Endothelial cell of umbilical vein (primary cell): ENCODE results near the gene FRMD7. TPM values are rescaled to one million over a fixed set of nuclear protein-coding genes. Genes with fewer than 3 reads are reported as not detected.

Experiments
- BruUV-seq: library from RNA; stranded (reverse); fragments of 400-500 nt; replicated peaks from 2 replicates; lab custom pipeline; 2021; lab: Mats Ljungman, UMichigan
- CTCF ChIA-PET: fragments of 300-600, 350-600 bp; sonication (Branson Sonifier 250); formaldehyde crosslinking; loops from one replicate; lab custom pipeline; 2021; ENCODE audit warnings: antibody characterized with exemption, inconsistent platforms; lab: Charles Lee
- POLR2A ChIA-PET: fragments of 300-600, 350-600 bp; sonication (Branson Sonifier 250); formaldehyde crosslinking; loops from one replicate; lab custom pipeline; 2021; ENCODE audit warnings: antibody characterized with exemption, inconsistent platforms; lab: Charles Lee
- DNase-seq: peaks from one replicate; pipeline ENCODE4 v3.0.0-alpha.2; 2011; ENCODE audit warnings: low read depth, low spot score
- FAIRE-seq: peaks from 2 replicates; lab custom pipeline; 2011; peaks lifted over from hg19 to GRCh38; lab: Jason Lieb, UNC
- H2AFZ ChIP-seq: 2 replicates; pipeline ENCODE4 v1.6.0; 2012; ENCODE audit warnings: low read depth, low read length, control low read depth, inconsistent platforms
- H3K27ac ChIP-seq: 2 replicates; pipeline ENCODE4 v1.5.1; 2011; ENCODE audit warnings: low read depth, mild to moderate bottlenecking, control low read depth, low read length, moderate library complexity; ENCODE audit not compliant: insufficient read depth
- H3K27me3 ChIP-seq, 2 experiments: 2 replicates each; pipeline versions ENCODE4 v1.6.0 to v1.6.1; 2011; ENCODE audit warnings: low read length in 2 of 2, mixed read lengths in 1 of 2; ENCODE audit not compliant: control insufficient read depth in 2 of 2, insufficient read depth in 2 of 2
- H3K36me3 ChIP-seq, 2 experiments: 2 replicates in 1 of 2; 3 replicates in 1 of 2; pipeline ENCODE4 v1.5.1; 2011; ENCODE audit warnings: low read length in 2 of 2, mild to moderate bottlenecking in 1 of 2, moderate library complexity in 1 of 2; ENCODE audit not compliant: control insufficient read depth in 2 of 2, insufficient read depth in 2 of 2; ENCODE audit errors: extremely low read depth in 1 of 2
- H3K4me1 ChIP-seq: 3 replicates; pipeline ENCODE4 v1.5.1; 2011; ENCODE audit warnings: mild to moderate bottlenecking, low read length; ENCODE audit not compliant: control insufficient read depth, insufficient read depth; ENCODE audit errors: extremely low read depth
- H3K4me2 ChIP-seq: 2 replicates; pipeline ENCODE4 v1.6.1; 2011; ENCODE audit warnings: low read length, control low read depth, mixed read lengths; ENCODE audit not compliant: insufficient read depth
- H3K4me3 ChIP-seq, 3 experiments: fragments of 200-600 bp in 1 of 3; sonication (generic), shearing (Covaris generic) in 1 of 3; replicated peaks in 1 of 3; 2 replicates each; pipeline ENCODE4 v1.5.1; 2011 to 2016; ENCODE audit warnings: control low read depth in 3 of 3, low read length in 3 of 3, mild to moderate bottlenecking in 2 of 3, inconsistent platforms in 1 of 3, low read depth in 1 of 3, moderate library complexity in 1 of 3; ENCODE audit not compliant: insufficient read depth in 1 of 3
- H3K79me2 ChIP-seq: 2 replicates; pipeline ENCODE4 v1.6.0; 2012; ENCODE audit warnings: low read length, inconsistent platforms; ENCODE audit not compliant: control insufficient read depth, insufficient read depth
- H3K9ac ChIP-seq: replicated peaks from 2 replicates; pipeline ENCODE3; 2011; ENCODE audit warnings: low read length, control low read depth; ENCODE audit not compliant: insufficient read depth; ENCODE audit errors: extremely low read depth
- H3K9me1 ChIP-seq: replicated peaks from 3 replicates; pipeline ENCODE4 v1.6.0; 2011; ENCODE audit warnings: mild to moderate bottlenecking, low read length; ENCODE audit not compliant: control insufficient read depth, insufficient read depth; ENCODE audit errors: extremely low read depth
- H3K9me3 ChIP-seq: replicated peaks from 2 replicates; pipeline ENCODE4 v1.5.1; 2012; ENCODE audit warnings: low read length, inconsistent platforms; ENCODE audit not compliant: control insufficient read depth, insufficient read depth
- H4K20me1 ChIP-seq: replicated peaks from 2 replicates; pipeline ENCODE3; 2011; ENCODE audit warnings: mild to moderate bottlenecking, low read length; ENCODE audit not compliant: control insufficient read depth, insufficient read depth; ENCODE audit errors: extremely low read depth
- CTCF ChIP-seq, 2 donors: IDR thresholded peaks; 1 replicate in 1 of 2; 2 replicates in 1 of 2; pipeline ENCODE4 v1.5.1; 2011; ENCODE audit warnings: low read length in 2 of 2, mild to moderate bottlenecking in 2 of 2, moderate library complexity in 2 of 2, control low read depth in 1 of 2, inconsistent platforms in 1 of 2, low read depth in 1 of 2; ENCODE audit not compliant: insufficient read depth in 1 of 2; ENCODE audit errors: extremely low read depth in 1 of 2
- EZH2 ChIP-seq: IDR thresholded peaks from 2 replicates; pipeline ENCODE4 v1.6.1; 2012; ENCODE audit warnings: borderline replicate concordance, low read depth, mild to moderate bottlenecking, moderate library complexity, low read length, inconsistent platforms; ENCODE audit not compliant: severe bottlenecking
- FOS ChIP-seq: IDR thresholded peaks from 2 replicates; pipeline ENCODE4 v1.6.1; 2011; ENCODE audit warnings: mild to moderate bottlenecking, low read length, moderate library complexity, borderline replicate concordance; ENCODE audit not compliant: insufficient read depth
- GATA2 ChIP-seq: IDR thresholded peaks from 2 replicates; pipeline ENCODE4 v1.7.0; 2011; ENCODE audit warnings: low read depth, mild to moderate bottlenecking, moderate library complexity, mixed read lengths, low read length; ENCODE audit not compliant: insufficient read length, insufficient read depth
- JUN ChIP-seq: IDR thresholded peaks from 2 replicates; pipeline ENCODE4 v1.6.1; 2011; ENCODE audit warnings: borderline replicate concordance, low read depth; ENCODE audit not compliant: insufficient read length, insufficient read depth
- MAX ChIP-seq: IDR thresholded peaks from 2 replicates; pipeline ENCODE4 v1.6.1; 2011; ENCODE audit not compliant: insufficient read depth, insufficient read length
- MYC ChIP-seq: IDR thresholded peaks from one replicate; pipeline ENCODE4 v1.6.1; 2011; ENCODE audit warnings: mild to moderate bottlenecking, low read depth, low read length
- POLR2A ChIP-seq: IDR thresholded peaks from 2 replicates; pipeline ENCODE4 v1.6.1; 2012; ENCODE audit warnings: low read depth, mild to moderate bottlenecking, control low read depth, low read length
- POLR2AphosphoS5 ChIP-seq: IDR thresholded peaks from 2 replicates; pipeline ENCODE4 v1.6.1; 2012; ENCODE audit warnings: low read depth, mild to moderate bottlenecking, control low read depth, low read length, moderate library complexity; ENCODE audit not compliant: insufficient read depth
- dilution Hi-C: fragments of 300-500 bp; cut with MboI; formaldehyde crosslinking; loops from one replicate; pipeline ENCODE4 v1.15.0; 2019; ENCODE audit warnings: low sequenced_read_pairs; ENCODE audit not compliant: extremely low pct_ligation_motif_present
- intact Hi-C: fragments of 100-400 bp; cut with micrococcal nuclease; formaldehyde crosslinking; loops from one replicate; pipeline ENCODE4 v1.10.0; 2022
- polyA plus RNA-seq, 4 experiments: library from polyadenylated mRNA; depleted of rRNA in 3 of 4; stranded (reverse) in 3 of 4; unstranded in 1 of 4; fragments of >200 nt; gene quantifications; 2 replicates each; pipeline versions ENCODE4 v1.2.1 to v1.2.3, GENCODE V29; 2011 to 2012; ENCODE audit warnings: missing spikeins in 1 of 4
- total RNA-seq: library from RNA; stranded (reverse); gene quantifications from 2 replicates; pipeline ENCODE4 v1.2.3, GENCODE V29; 2021

The FRMD7 gene
- total and polyA plus RNA-seq, 2 donors (not counting 3 experiments of a cell fraction or from before 2014, with no cell fraction given): not detected

GRCh38 chrX:132119283-132119682, 8.5 kb downstream of the FRMD7 start:
- H3K79me2 ChIP-seq: no peaks in the 10 kb centered on the region
- no peaks in the 10 kb centered on the region for H3K27me3 ChIP-seq
- FAIRE-seq (no peak), DNase-seq (no peak)
- H3K9me1 ChIP-seq: no peaks in the 10 kb centered on the region
- H3K4me2 ChIP-seq: no peak overlapping the region
- dilution Hi-C loops: no loop called here
- H2AFZ ChIP-seq: no peak overlapping the region
- CTCF ChIA-PET: interaction anchor here (1.4 kb wide), 1 partner anchor 9 kb away, joined by 3 read pairs; the partner anchor contains the start of gene FRMD7
- TF ChIP-seq EZH2: no peak
- no peak for TF ChIP-seq MAX
- TF ChIP-seq GATA2: no peak
- H3K9me3 ChIP-seq: no peaks in the 10 kb centered on the region
- no peak overlapping the region for H3K9ac ChIP-seq
- intact Hi-C loops: no loop called here
- no TSS peak for BruUV-seq
- no peaks in the 10 kb centered on the region for H4K20me1 ChIP-seq
- no peak overlapping the region for H3K4me3 ChIP-seq
- no peaks in the 10 kb centered on the region for H3K36me3 ChIP-seq
- POLR2A ChIA-PET: no interaction called here
- H3K4me1 ChIP-seq: no peaks in the 10 kb centered on the region
- H3K27ac ChIP-seq: no peak overlapping the region

- intact Hi-C loops: no loop called here
Measured at GRCh38 chrX:132118358-132118757, 9.5 kb downstream of the FRMD7 start.

More at GRCh38 chrX:132118358-132118757, 9.5 kb downstream of the FRMD7 start:
- Histone ChIP-seq H3K4me1 (no peaks in the 10 kb centered on the region), H3K4me2 (no peak overlapping the region), H3K9me3 (no peaks in the 10 kb centered on the region), H3K9me1 (no peaks in the 10 kb centered on the region), H3K9ac (no peak overlapping the region), H2AFZ (no peak overlapping the region), H3K4me3 (no peak overlapping the region), H3K79me2 (no peaks in the 10 kb centered on the region), H4K20me1 (no peaks in the 10 kb centered on the region), H3K27me3 (no peaks in the 10 kb centered on the region), H3K36me3 (no peaks in the 10 kb centered on the region), H3K27ac (no peak overlapping the region)
- ChIA-PET CTCF (no interaction called here), POLR2A (no interaction called here)
- no TSS peak for BruUV-seq
- FAIRE-seq (no peak), DNase-seq (no peak)
- dilution Hi-C loops: no loop called here
- TF ChIP-seq FOS (no peak), MYC (no peak), GATA2 (no peak), JUN (no peak), CTCF (IDR thresholded peaks at IDR 0.05; ENCODE audit: extremely low read depth in 1 of 2, insufficient read depth in 1 of 2, low read depth in 1 of 2, low read length in 2 of 2) (no peak), POLR2A (no peak), MAX (no peak), EZH2 (no peak), POLR2AphosphoS5 (no peak)
